Smooth muscle cell (in vitro differentiated cells): ENCODE measurements around the gene SLC39A11. TPM values are rescaled to one million over a fixed set of nuclear protein-coding genes. Genes with fewer than 3 reads are reported as not detected.

Experiments used
- DNase-seq: peaks from one replicate; lab custom pipeline; 2025; ENCODE audit not compliant: unreplicated experiment; lab: John Stamatoyannopoulos, UW
- H2AFZ ChIP-seq: fragments of 200-600 bp; sonication (generic); 2 replicates; pipeline ENCODE4 v1.6.0; 2016; ENCODE audit warnings: antibody characterized with exemption, low read depth, mild to moderate bottlenecking
- H3F3A ChIP-seq: fragments of 200-600 bp; sonication (generic); 2 replicates; pipeline ENCODE4 v1.6.0; 2017; ENCODE audit warnings: antibody characterized with exemption, low read depth
- H3K27ac ChIP-seq: fragments of 200-600 bp; sonication (generic); 2 replicates; pipeline ENCODE4 v1.5.1; 2016; ENCODE audit warnings: low read depth, mild to moderate bottlenecking
- H3K27me3 ChIP-seq: fragments of 200-600 bp; sonication (generic); 2 replicates; pipeline ENCODE4 v1.6.1; 2016; ENCODE audit warnings: low read depth, mild to moderate bottlenecking
- H3K36me3 ChIP-seq: fragments of 200-600 bp; sonication (generic); 2 replicates; pipeline ENCODE4 v1.5.1; 2016; ENCODE audit warnings: low read depth
- H3K4me1 ChIP-seq: fragments of 200-600 bp; sonication (generic); 2 replicates; pipeline ENCODE4 v1.5.1; 2016; ENCODE audit warnings: low read depth
- H3K4me2 ChIP-seq: fragments of 200-600 bp; sonication (generic); 2 replicates; pipeline ENCODE4 v1.6.0; 2016; ENCODE audit warnings: mild to moderate bottlenecking
- H3K4me3 ChIP-seq: fragments of 200-600 bp; sonication (generic); 2 replicates; pipeline ENCODE4 v1.5.1; 2016; ENCODE audit warnings: mild to moderate bottlenecking
- H3K79me2 ChIP-seq: fragments of 200-600 bp; sonication (generic); 2 replicates; pipeline ENCODE4 v1.6.0; 2016; ENCODE audit warnings: low read depth, mild to moderate bottlenecking
- H3K9ac ChIP-seq: fragments of 200-600 bp; sonication (generic); 2 replicates; pipeline ENCODE4 v1.6.0; 2016; ENCODE audit warnings: low read depth
- H3K9me3 ChIP-seq: fragments of 200-600 bp; sonication (generic); replicated peaks from 2 replicates; pipeline ENCODE4 v1.5.1; 2016; ENCODE audit warnings: low read depth
- H4K20me1 ChIP-seq: fragments of 200-600 bp; sonication (generic); 2 replicates; pipeline ENCODE4 v1.6.0; 2016; ENCODE audit warnings: low read depth
- WGBS: methylation state at CpG from one replicate; pipeline ENCODE4 v1.1.7; 2016; ENCODE audit warnings: low lambda C conversion rate; 5-methylcytosine and 5-hydroxymethylcytosine counted together
- polyA plus RNA-seq: library from polyadenylated mRNA; unstranded; fragments of >200 nt; fragmentation: Nextera tagmentation; extraction: Ambion mirVana; gene quantifications from 2 replicates; pipeline ENCODE4 v1.2.1, GENCODE V29; 2016
- total RNA-seq: library from RNA; depleted of rRNA; stranded (reverse); fragments of >200 nt; gene quantifications from 2 replicates; pipeline ENCODE4 v1.2.3, GENCODE V29; 2014
- TF ChIP-seq, protein P1 (sequence below): fragments of 200-600 bp; sonication (generic); IDR thresholded peaks from 2 replicates; pipeline ENCODE4 v1.5.1; 2017; ENCODE audit warnings: borderline replicate concordance, mild to moderate bottlenecking, antibody characterized with exemption; ENCODE audit not compliant: insufficient read depth, poor library complexity, severe bottlenecking

Gene SLC39A11
- total and polyA plus RNA-seq, 2 experiments from 2014 or later: 9.2 to 36.7 TPM

- H3K36me3 ChIP-seq: no peaks in the 10 kb centered on the region
- peaks cover 8% of the 10 kb centered on the region for H3K4me1 ChIP-seq
- H3F3A ChIP-seq: no peaks in the 10 kb centered on the region
- no peak overlapping the region for H2AFZ ChIP-seq
- H3K9ac ChIP-seq: no peak overlapping the region
- H3K4me3 ChIP-seq: no peak overlapping the region
- DNase-seq: no peak
- H3K4me2 ChIP-seq: no peak overlapping the region
- no peak overlapping the region for H3K27ac ChIP-seq
- no peaks in the 10 kb centered on the region for H3K27me3 ChIP-seq
- H4K20me1 ChIP-seq: no peaks in the 10 kb centered on the region
- H3K9me3 ChIP-seq: no peaks in the 10 kb centered on the region
- TF ChIP-seq, protein P1, sequence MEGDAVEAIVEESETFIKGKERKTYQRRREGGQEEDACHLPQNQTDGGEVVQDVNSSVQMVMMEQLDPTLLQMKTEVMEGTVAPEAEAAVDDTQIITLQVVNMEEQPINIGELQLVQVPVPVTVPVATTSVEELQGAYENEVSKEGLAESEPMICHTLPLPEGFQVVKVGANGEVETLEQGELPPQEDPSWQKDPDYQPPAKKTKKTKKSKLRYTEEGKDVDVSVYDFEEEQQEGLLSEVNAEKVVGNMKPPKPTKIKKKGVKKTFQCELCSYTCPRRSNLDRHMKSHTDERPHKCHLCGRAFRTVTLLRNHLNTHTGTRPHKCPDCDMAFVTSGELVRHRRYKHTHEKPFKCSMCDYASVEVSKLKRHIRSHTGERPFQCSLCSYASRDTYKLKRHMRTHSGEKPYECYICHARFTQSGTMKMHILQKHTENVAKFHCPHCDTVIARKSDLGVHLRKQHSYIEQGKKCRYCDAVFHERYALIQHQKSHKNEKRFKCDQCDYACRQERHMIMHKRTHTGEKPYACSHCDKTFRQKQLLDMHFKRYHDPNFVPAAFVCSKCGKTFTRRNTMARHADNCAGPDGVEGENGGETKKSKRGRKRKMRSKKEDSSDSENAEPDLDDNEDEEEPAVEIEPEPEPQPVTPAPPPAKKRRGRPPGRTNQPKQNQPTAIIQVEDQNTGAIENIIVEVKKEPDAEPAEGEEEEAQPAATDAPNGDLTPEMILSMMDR: no peak
- H3K79me2 ChIP-seq: no peaks in the 10 kb centered on the region
- 90% methylated on average over 5 of the region's 5 CpGs for WGBS
Measured at GRCh38 chr17:72860778-72861177, 231.7 kb downstream of the SLC39A11 start.

DNA sequence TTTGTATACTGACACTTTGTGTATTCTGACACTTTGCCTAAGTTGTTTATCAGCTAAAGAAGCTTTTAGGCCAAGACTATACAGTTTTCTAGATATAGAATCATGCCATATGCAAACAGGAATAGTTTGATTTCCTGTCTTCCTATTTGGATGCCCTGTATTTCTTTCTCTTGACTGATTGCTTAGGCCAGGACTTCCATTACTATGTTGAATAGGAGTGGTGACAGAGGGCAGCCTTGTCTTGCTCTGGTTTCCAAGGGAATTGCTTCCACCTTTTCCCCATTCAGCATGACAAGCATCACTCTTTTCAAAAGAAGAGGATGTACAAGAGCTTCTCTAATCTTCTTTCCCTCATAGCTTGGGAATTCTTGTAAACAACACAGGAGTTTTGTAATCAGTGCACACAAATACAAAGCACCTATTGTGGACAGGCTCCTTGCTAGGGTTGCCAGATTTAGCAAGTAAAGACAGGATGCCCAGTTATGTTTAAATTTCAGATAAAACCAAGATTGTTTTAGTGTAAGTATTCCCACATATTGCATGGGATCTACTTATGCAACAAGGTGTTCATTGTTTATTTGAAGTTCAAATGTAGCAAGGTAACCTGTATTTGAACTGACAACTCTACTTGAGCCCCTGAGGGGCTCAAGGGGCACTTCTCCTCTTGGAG, 233.5 kb downstream of the SLC39A11 start:
- Histone ChIP-seq H3K4me1 (peaks cover 8% of the 10 kb centered on the region), H3K4me3 (no peak overlapping the region), H3K9ac (no peak overlapping the region), H3K79me2 (no peaks in the 10 kb centered on the region), H3K27ac (no peak overlapping the region), H3K27me3 (no peaks in the 10 kb centered on the region), H3K9me3 (no peaks in the 10 kb centered on the region), H3F3A (no peaks in the 10 kb centered on the region), H2AFZ (no peak overlapping the region), H4K20me1 (no peaks in the 10 kb centered on the region), H3K4me2 (no peak overlapping the region), H3K36me3 (no peaks in the 10 kb centered on the region)
- no peak for DNase-seq
- TF ChIP-seq, protein P1: no peak

GRCh38 chr17:72853440-72854415, 238.8 kb downstream of the SLC39A11 start:
- H4K20me1 ChIP-seq: no peaks in the 10 kb centered on the region
- no peak overlapping the region for H3K27ac ChIP-seq
- TF ChIP-seq, protein P1: no peak
- H3K4me1 ChIP-seq: no peaks in the 10 kb centered on the region
- no peak overlapping the region for H2AFZ ChIP-seq
- H3K36me3 ChIP-seq: no peaks in the 10 kb centered on the region
- no peaks in the 10 kb centered on the region for H3K27me3 ChIP-seq
- DNase-seq: no peak
- no peak overlapping the region for H3K4me3 ChIP-seq
- H3F3A ChIP-seq: no peaks in the 10 kb centered on the region
- H3K9me3 ChIP-seq: no peaks in the 10 kb centered on the region
- no peak overlapping the region for H3K4me2 ChIP-seq
- WGBS: 70% methylated on average over 17 of the region's 17 CpGs
- no peak overlapping the region for H3K9ac ChIP-seq
- no peaks in the 10 kb centered on the region for H3K79me2 ChIP-seq
